ENCODE data around the gene IL25.

GRCh38 chr14:23398348-23398747, 25.7 kb downstream of the IL25 start:
- TF ChIP-seq POLR2A (IDR thresholded peaks at IDR 0.05) (no peak), CTCF (IDR thresholded peaks at IDR 0.05) (no peak)

Measured in Peyer's patch (tissue), 4 donors.